GM18508 (cell line): ENCODE data around the gene PRKRA.
"Not testable (repeated sequence)": the region's sequence is repeated elsewhere in the genome, so short reads cannot be mapped to it uniquely, and the experiment has no call there.

Experiments
- ATAC-seq: cut with Tn5 transposase; IDR thresholded peaks from one replicate; pipeline ENCODE4 v1.9.1; 2021; ENCODE audit warnings: moderate number of reproducible peaks; ENCODE audit not compliant: insufficient read depth, unreplicated experiment

The PRKRA gene

GRCh38 chr2:178469219-178469849, 18.4 kb upstream of the PRKRA start:
- ATAC-seq: no peak

GRCh38 chr2:178457390-178457886, 6.5 kb upstream of the PRKRA start:
- no peak for ATAC-seq

GRCh38 chr2:178455947-178456346, 5.0 kb upstream of the PRKRA start:
- ATAC-seq: no peak

- no peak for ATAC-seq
Measured at GRCh38 chr2:178452870-178453269, 1.9 kb upstream of the PRKRA start.

GRCh38 chr2:178452334-178452733, 1.4 kb upstream of the PRKRA start:
- no peak for ATAC-seq

- ATAC-seq: peak; percentile 32
Measured at GRCh38 chr2:178450524-178450773, 526 bp downstream of the PRKRA start.

- peak; percentile 11 for ATAC-seq
Measured at GRCh38 chr2:178449700-178450523, 1.1 kb downstream of the PRKRA start.

- no peak for ATAC-seq
Measured at GRCh38 chr2:178448968-178449661, 1.9 kb downstream of the PRKRA start.

GRCh38 chr2:178441426-178441825, 9.5 kb downstream of the PRKRA start:
- no peak for ATAC-seq

- no peak for ATAC-seq
Measured at GRCh38 chr2:178436662-178437061, 14.3 kb downstream of the PRKRA start.

GRCh38 chr2:178429336-178429735, 21.6 kb downstream of the PRKRA start:
- no peak for ATAC-seq

GRCh38 chr2:178428396-178428806, 22.6 kb downstream of the PRKRA start:
- no peak for ATAC-seq

- ATAC-seq: no peak
Measured at GRCh38 chr2:178427458-178427857, 23.5 kb downstream of the PRKRA start.

- no peak for ATAC-seq
Measured at GRCh38 chr2:178426388-178426787, 24.6 kb downstream of the PRKRA start.

- ATAC-seq: no peak
Measured at GRCh38 chr2:178425255-178425827, 25.6 kb downstream of the PRKRA start.

- ATAC-seq: not testable (repeated sequence)
Measured at GRCh38 chr2:178423746-178424145, 27.2 kb downstream of the PRKRA start.

- ATAC-seq: no peak
Measured at GRCh38 chr2:178422097-178422496, 28.9 kb downstream of the PRKRA start.

GRCh38 chr2:178420463-178420999, 30.4 kb downstream of the PRKRA start:
- no peak for ATAC-seq

- ATAC-seq: no peak
Measured at GRCh38 chr2:178419123-178419522, 31.9 kb downstream of the PRKRA start.

GRCh38 chr2:178418426-178418825, 32.5 kb downstream of the PRKRA start:
- ATAC-seq: no peak

GRCh38 chr2:178417916-178418315, 33.1 kb downstream of the PRKRA start:
- no peak for ATAC-seq
